Body of pancreas (tissue), 4 donors: Measurements from ENCODE around the gene CHMP4B.

Experiments used
- CTCF ChIP-seq, 7 experiments: fragments of 450-650 bp in 4 of 7; fragments of 200-600 bp in 3 of 7; sonication (generic) in 3 of 7; IDR thresholded peaks; one replicate each; pipeline ENCODE4 v1.5.1; 2016 to 2019; ENCODE audit warnings: antibody characterized with exemption in 7 of 7
- POLR2A ChIP-seq, 3 donors: fragments of 450-650 bp; IDR thresholded peaks; one replicate each; pipeline ENCODE4 v1.6.1; 2016; ENCODE audit warnings: antibody characterized with exemption in 3 of 3, mild to moderate bottlenecking in 2 of 3

DNA sequence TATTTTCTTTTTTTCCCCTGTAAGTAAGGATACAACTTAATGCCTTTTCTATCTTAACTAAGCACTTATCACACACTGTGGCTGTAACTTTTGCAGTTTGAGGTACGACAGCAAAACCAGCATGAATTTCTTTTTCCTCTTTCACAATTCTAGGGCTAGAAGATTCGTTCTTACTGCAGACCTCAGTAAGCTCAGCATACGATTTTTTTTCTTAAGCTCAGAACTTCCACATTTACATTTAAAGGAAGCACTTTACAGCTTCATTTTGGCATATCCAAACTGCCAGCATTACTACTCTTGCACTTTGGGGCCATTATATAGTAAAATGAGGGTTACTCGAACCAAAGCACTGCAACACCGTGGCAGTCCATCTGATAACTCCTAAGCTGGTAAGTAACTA lies 889 bp upstream of the CHMP4B start:
- TF ChIP-seq POLR2A (IDR thresholded peaks at IDR 0.05) (no peak), CTCF (IDR thresholded peaks at IDR 0.05) (no peak)
